Activated CD8-positive, alpha-beta memory T cell treated with anti-CD3 and anti-CD28 coated beads, Interleukin-2, amount 50 U/mL, for 24 hours (primary cell): ENCODE data around the gene GPN1.
"Not testable (repeated sequence)": the region's sequence is repeated elsewhere in the genome, so short reads cannot be mapped to it uniquely, and the experiment has no call there.

Source experiments
- DNase-seq: peaks from one replicate; pipeline ENCODE4 v3.0.0-alpha.2; 2020; ENCODE audit errors: extremely low read depth

The GPN1 gene

DNA sequence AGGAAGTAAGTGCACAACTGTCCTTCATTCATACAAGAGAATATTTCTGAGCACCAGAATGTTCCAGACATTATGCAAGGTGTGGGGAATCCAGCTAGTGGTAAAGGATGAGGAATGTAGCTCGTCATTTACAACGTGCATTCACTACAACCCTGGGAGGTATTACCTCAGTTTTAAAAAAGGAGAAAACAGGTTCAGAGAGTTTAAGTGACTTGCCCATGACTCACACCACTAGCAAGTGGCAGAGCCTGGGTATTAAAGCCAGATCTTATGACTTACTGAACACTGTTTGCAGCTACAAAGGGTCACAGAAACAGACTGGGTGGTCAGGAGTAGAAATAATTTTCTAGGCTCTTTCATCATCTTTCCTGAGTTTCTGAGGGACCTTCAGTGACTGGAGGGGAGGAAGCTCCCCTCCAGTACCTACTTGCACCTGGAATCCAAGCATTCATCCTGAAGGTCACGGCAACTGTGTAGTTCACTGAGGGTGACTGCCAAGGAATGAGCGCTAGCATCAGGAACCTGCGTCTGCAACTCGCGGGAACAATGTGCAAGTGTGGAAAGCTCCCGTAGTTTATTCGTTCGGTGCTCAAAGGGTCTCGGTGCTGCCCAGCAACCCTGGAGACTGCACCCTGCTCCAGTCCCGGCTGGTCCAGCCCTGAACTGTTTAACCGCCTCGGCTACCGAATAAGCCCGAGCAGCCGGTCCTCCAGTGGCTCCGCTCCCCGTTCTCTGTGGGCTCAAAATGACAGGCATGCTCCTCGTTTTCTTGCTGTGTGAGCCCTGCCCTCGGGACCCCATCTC lies 685 bp upstream of the GPN1 start:
- no peak for DNase-seq

GRCh38 chr2:27630257-27630656 lies 1.4 kb downstream of the GPN1 start:
- DNase-seq: not testable (repeated sequence)

GRCh38 chr2:27634291-27634690 lies 5.4 kb downstream of the GPN1 start:
- no peak for DNase-seq

DNA sequence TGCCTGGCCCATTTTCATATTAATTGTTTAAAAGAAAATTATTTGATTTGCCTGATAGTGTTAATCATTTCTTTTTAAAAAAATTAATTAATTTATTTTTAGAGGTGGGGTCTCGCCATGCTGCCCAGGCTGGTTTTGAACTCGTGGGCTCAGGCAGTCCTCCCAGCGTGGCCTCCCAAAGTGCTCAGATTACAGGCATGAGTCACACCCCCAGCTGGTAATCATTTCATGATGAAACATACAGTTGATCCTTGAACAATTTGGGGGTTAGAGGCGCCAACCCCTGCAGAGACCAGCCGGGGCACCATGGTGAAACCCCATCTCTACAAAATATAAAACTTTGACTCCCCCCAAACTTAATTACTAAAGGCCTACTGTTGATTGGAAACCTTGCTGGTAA lies 7.9 kb downstream of the GPN1 start:
- no peak for DNase-seq

DNA sequence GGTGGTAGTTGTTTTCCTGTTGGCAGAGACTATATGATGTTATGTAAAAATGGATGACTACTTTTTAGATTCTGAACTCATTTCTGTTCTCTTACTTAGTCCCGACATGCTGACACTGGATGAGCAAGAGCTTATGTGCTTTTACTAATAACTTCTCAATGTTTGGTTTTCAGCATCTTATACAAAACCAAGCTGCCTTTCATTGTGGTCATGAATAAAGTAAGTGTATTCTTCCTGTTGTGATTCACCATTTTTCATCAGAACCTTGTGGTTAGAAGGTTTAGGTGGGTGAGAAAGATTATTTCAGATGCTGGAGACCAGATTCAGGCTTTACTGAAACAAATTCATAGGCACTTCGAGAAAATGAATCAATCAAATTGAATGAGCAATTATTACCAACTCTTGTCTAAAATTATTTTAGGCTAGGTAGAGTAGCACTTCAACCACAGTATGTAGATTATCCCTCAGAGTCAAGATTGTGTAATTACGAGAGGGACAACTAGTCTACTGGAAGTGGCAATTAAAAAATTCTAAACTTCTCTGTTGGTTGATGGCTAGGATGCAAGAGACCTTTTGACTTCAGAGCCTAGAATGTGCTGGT lies 9.3 kb downstream of the GPN1 start:
- no peak for DNase-seq

GRCh38 chr2:27638709-27639108 lies 9.9 kb downstream of the GPN1 start:
- DNase-seq: no peak

DNA sequence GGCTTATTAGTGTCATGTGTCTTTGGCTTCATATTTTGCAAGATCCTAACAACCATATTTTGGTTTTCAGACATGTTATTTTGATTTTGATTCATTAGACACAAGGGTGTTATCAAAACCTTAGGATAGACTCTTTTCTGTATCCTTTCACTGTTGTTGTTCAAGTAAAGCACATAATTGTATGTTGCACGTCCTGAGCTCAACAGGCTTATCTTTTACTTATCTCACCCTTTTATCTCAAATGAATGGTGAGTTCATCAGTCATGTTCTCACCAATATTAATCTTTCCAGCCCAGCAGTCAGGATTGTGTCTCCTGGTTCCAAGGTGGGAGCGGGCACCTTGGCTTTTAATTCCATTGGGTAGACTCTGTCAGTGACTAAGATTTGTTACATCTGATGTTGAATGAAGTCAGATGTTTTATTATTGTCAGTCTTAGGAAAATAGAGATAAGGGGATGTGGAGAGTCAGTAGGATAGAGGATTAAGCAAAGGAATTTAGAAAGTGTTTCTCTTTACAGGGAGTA lies 11.9 kb downstream of the GPN1 start:
- no peak for DNase-seq

DNA sequence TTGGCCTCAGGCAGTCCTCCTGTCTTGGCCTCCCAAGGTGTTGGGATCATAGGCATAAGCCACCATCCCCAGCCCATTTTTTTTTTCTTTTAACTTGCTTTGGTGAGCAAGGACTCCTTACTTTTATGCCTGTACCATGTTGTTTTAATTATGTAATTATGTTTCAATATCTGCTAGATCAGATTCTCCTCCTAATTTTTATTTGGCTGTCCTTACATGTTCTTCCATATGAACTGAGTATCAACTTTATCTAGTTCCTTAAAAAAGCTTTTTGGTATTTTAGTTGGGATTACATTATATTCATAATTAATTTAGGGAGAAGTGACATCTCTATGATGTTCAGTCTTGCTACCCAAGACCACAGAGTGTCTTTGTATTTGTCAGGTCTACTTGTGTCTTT lies 16.3 kb downstream of the GPN1 start:
- DNase-seq: no peak

GRCh38 chr2:27647289-27647688 lies 18.4 kb downstream of the GPN1 start:
- DNase-seq: no peak

- DNase-seq: no peak
These were observed 18.9 kb downstream of the GPN1 start for GRCh38 chr2:27647737-27648136.

DNA sequence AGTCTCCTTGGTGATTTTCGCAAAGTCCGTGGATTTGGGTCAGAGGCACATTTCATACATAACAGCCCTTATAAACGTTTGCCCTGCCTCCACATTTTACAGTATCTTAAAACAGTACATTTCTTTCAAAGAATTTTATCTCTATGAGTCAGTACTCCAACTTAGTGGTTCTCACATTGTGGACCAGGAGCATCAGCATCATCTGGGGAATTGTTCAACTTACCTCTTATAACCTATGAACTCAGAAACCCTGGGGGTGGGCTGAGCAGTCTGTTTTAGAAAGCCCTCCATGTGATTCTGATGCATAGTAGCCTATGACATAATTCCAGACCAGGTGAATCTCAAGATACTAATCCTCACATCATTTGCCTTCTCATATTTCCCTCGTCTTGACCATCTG lies 22.2 kb downstream of the GPN1 start:
- no peak for DNase-seq

DNA sequence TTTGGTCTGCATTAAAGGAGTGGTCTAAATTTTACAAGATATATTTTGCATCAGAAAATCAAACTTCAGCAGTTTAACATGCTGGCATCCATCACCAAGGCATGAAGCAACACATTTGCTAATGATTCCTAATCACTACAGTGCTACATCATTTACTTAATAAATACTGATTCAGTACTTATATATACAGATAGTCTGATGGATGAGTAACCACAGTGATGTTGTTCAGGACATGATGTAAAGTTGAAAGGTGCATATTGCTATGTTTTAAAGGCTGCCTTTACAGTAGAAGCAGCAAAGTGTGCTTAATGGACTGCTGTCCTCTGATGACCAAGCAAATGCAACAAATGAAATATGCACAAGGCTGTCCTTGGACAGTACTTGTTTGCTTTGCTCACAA lies 23.5 kb downstream of the GPN1 start:
- DNase-seq: no peak

- no peak for DNase-seq
These were observed 23.9 kb downstream of the GPN1 start for GRCh38 chr2:27652790-27653189.

DNA sequence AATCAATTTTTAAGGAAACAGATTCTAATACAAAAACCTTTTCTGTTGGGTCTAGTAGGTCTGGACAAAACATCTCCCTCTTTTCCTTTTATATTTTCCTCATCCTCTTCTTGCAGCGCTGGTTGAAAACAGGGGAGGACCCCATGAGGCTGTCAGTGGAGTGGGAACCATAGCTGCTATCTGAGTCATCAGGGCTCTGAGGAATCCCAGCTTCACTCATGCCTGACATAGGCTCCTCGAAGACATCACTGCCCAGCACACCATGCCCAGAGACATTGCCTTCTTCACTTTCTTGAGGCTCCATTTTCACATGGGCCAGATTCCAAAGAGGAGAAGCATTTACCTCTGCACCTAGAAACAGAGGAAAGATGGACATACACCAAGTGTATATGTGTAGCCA lies 24.5 kb downstream of the GPN1 start:
- DNase-seq: no peak

DNA sequence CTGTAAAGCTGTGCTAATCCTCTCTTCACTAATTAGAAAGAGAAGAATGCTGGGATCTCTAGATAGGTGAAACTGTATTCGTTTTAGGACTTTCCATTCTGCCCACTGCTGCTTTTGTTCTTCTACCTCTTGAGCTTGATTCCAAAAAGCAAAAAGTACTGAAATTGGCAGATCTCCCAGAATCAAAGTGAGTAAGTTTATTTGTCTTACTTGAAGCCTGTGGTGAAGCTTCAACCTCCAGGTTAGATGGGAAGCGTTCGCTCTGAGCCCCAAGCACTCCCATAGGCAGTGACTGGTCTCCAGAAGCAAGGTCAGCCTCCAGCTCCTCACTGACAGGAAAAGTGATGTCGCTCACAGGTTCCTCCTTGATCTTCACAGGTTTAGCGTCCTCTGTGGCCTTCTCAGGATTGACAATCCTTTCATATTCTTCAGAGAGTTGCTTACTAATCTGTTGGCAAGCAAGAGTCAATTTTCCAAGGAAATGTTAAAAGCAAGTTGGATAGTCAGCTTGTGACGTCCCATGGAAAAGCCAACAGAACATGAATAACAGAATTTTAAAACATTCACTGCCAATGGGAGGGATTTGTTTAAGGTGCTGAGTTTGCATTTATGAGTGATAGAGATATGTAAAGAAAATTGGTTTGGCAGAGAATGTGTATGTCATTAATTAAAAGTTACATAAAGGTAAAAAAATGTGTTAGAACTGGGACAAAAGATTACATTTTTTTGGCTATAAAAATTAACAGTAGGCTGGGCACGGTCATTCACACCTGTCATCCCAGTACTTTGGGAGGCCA lies 26.5 kb downstream of the GPN1 start:
- DNase-seq: no peak

DNA sequence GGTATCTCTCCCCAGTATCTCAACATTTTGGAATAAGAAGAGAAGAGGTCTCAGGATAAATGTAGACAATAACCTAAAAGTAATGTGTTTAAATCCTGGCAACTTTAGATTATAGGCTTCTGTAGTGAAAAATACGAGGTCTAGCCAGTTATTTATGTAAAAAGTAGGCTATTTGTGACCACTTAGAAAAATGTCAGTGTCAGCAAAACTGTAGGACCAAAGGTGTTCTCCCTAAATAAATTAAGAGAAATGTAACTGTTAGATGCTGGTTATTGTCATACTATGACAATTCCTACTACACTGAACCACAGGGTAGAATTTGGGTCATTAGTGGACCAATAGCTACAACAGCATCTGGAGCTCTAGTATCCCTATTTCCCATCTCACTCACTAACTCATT lies 32.5 kb downstream of the GPN1 start:
- no peak for DNase-seq

DNA sequence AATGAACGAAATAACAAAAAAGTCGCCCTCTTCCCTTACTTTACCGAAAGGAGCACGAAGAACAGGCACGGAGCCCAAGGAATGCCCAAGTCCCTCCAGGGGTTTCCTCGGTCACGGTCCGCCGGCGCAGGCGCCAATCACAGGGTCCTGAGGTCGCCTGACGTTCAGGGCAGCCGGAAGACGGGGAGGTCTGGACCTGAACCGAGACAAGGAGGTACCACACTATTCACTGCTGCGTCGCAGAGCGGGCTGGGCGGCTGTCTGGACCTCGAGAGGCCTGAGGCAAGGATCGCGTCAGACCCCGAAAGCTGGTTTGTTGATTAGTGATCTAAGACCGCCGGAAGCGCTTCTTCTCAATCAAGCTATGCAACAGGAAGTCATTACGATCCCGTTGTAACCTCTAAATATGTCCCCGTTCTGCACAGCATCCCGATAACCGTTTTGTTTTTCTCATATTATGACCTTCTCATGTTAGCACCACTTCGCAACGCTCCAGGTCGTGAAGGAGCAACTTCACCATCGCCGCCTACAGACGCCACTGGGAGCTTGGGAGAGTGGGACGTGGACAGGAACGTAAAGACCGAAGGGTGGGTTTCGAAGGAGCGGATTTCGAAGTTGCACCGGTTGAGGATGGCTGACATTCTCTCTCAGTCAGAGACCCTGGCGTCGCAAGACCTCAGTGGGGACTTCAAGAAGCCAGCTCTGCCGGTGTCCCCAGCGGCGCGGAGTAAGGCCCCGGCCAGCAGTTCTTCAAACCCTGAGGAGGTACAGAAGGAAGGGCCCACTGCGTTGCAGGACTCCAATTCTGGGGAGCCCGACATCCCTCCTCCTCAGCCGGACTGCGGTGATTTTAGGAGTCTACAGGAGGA lies 34.7 kb downstream of the GPN1 start, which contains the start of the genes SLC4A1AP and SUPT7L:
TSS of gene SLC4A1AP (plus strand) at position 605 of the 869 bp plus-strand sequence. CDS start at position 631, 26 bp downstream.
TSS of gene SUPT7L (minus strand) at position 330 of the 869 bp plus-strand sequence. CDS start 1,422 bp downstream, outside the sequence.
- peak; percentile 49 for DNase-seq

DNA sequence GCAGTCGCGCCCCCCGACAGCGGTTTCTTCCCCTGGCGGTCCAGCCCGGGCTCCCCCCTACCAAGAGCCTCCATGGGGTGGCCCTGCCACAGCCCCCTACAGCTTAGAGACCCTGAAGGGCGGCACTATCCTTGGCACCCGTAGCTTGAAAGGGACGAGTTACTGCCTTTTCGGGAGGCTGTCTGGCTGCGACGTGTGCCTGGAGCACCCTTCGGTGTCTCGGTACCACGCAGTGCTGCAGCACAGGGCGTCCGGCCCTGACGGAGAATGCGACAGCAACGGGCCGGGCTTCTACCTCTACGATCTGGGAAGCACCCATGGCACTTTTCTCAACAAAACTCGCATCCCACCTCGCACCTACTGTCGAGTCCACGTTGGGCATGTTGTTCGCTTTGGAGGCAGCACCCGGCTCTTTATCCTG lies 35.3 kb downstream of the GPN1 start:
- DNase-seq: no peak

DNA sequence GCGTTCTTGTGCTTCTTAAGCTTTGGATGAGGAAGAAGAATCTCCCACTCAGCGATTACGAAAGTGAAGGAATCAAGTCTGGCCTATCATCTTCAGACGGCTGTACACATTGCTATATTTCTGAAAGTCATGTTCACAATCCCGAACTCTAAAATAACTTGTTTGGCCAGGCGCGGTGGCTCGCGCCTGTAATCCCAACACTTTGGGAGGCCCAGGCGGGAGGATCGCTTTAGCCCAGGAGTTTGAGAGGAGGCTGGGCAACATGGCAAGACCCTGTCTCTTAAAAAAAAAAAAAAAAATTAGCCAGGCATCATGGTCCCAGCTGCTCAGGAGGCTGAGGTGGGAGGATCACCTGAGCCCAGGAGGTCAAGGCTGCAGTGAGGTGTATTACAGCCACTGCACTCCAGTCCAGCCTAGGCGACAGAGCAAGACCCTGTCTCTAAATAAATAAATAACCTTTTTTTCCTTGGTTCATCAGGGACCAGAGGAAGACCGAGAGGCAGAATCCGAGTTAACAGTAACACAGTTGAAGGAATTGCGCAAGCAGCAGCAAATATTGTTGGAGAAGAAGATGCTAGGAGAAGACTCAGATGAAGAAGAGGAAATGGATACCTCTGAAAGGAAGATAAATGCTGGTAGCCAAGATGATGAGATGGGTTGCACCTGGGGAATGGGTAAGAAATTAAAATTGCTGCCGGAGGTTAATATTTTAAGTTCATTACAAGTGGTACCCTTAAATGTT lies 35.9 kb downstream of the GPN1 start:
- DNase-seq: no peak

DNA sequence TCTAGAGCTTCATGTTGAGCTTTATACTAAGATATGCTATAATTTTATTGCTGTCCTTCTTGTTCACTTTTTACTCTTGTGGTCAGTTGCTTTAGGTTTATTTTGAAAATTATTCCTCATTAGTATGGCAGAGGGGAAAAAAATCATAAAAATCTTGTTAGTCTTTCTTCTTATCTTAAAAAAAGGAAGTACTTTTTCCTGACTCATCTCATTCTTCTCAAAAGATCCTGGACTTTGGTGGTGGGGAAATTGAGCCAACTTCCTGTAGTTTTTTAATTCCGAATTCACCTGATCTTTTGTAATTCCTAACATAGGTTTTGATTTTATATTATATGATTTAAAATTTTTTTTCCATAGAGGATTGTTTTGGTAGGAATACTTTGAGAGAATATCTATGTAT lies 38.6 kb downstream of the GPN1 start:
- no peak for DNase-seq

DNA sequence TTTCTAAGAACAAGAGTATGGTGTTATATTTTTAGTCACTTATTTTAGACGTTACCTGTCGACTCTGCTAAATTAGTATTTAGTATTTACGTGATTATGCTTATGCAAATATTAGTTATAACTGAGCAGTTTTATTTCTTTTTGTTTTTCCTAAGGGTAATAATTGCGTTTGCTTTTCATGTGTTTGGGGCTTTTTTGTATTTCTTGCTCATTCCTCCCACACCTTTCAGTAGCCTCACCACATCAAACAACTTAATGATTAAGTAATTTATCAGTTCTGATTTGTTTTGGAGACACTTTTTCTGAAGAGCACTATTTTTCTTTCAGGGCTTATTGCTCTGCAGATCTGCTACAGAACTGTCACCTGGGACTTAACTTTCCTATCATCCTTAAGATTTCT lies 42.4 kb downstream of the GPN1 start:
- DNase-seq: no peak
